Mesendoderm (in vitro differentiated cells): ENCODE data around the gene TBPL2.

Experiments
- DNase-seq: peaks from one replicate; pipeline ENCODE4 v3.0.0; 2013
- H2AK5ac ChIP-seq: 2 replicates; pipeline ENCODE4 v1.6.1; 2013; ENCODE audit warnings: low read length, inconsistent platforms
- H2BK120ac ChIP-seq: 2 replicates; pipeline ENCODE4 v1.6.1; 2013; ENCODE audit warnings: low read depth, mild to moderate bottlenecking, low read length, moderate library complexity, mixed read lengths
- H2BK15ac ChIP-seq: replicated peaks from 2 replicates; pipeline ENCODE4 v1.6.1; 2013; ENCODE audit warnings: low read depth, mild to moderate bottlenecking, moderate library complexity
- H2BK5ac ChIP-seq: 2 replicates; pipeline ENCODE4 v1.6.1; 2013; ENCODE audit warnings: low read length, inconsistent platforms
- H3K18ac ChIP-seq: 2 replicates; pipeline ENCODE4 v1.6.1; 2013; ENCODE audit warnings: mild to moderate bottlenecking, low read length, mixed read lengths
- H3K23ac ChIP-seq: one replicate; pipeline ENCODE4 v1.6.1; 2013; ENCODE audit warnings: low read length
- H3K27ac ChIP-seq: 2 replicates; pipeline ENCODE4 v1.5.1; 2013; ENCODE audit warnings: low read depth, mild to moderate bottlenecking, inconsistent platforms, low read length, moderate library complexity
- H3K27me3 ChIP-seq: 2 replicates; pipeline ENCODE4 v1.6.1; 2013; ENCODE audit warnings: low read length, control low read depth, mild to moderate bottlenecking, inconsistent platforms; ENCODE audit not compliant: insufficient read depth, poor library complexity
- H3K36me3 ChIP-seq: 2 replicates; pipeline ENCODE4 v1.6.1; 2013; ENCODE audit warnings: low read length, inconsistent platforms; ENCODE audit not compliant: control insufficient read depth, insufficient read depth
- H3K4ac ChIP-seq: one replicate; pipeline ENCODE4 v1.6.1; 2013; ENCODE audit warnings: low read depth, mild to moderate bottlenecking, low read length, moderate library complexity
- H3K4me1 ChIP-seq: 2 replicates; pipeline ENCODE4 v1.6.1; 2013; ENCODE audit warnings: low read depth, low read length, inconsistent platforms; ENCODE audit not compliant: control insufficient read depth
- H3K4me2 ChIP-seq: 2 replicates; pipeline ENCODE4 v1.6.1; 2013; ENCODE audit warnings: low read length
- H3K4me3 ChIP-seq: 2 replicates; pipeline ENCODE4 v1.5.1; 2013; ENCODE audit warnings: mild to moderate bottlenecking, low read length
- H3K56ac ChIP-seq: one replicate; pipeline ENCODE4 v1.6.1; 2013; ENCODE audit warnings: low read length
- H3K79me1 ChIP-seq: 2 replicates; pipeline ENCODE4 v1.6.1; 2013; ENCODE audit warnings: low read length, inconsistent platforms
- H3K79me2 ChIP-seq: 2 replicates; pipeline ENCODE4 v1.6.1; 2013; ENCODE audit warnings: mild to moderate bottlenecking, low read length; ENCODE audit not compliant: control insufficient read depth, insufficient read depth
- H3K9ac ChIP-seq: 2 replicates; pipeline ENCODE4 v1.6.1; 2013; ENCODE audit warnings: low read length, inconsistent platforms
- H4K5ac ChIP-seq: one replicate; pipeline ENCODE4 v1.6.1; 2013; ENCODE audit warnings: low read length
- H4K8ac ChIP-seq: one replicate; pipeline ENCODE4 v1.6.1; 2013; ENCODE audit warnings: low read depth, mild to moderate bottlenecking, control low read depth, low read length, moderate library complexity
- WGBS: extraction: QIAGEN DNeasy Blood & Tissue Kit; methylation state at CpG from one replicate; pipeline ENCODE4 v1.1.7; 2013; ENCODE audit warnings: low lambda C conversion rate, missing lambda C conversion rate; ENCODE audit not compliant: insufficient coverage; ENCODE audit errors: extremely low coverage; 5-methylcytosine and 5-hydroxymethylcytosine counted together

The TBPL2 gene

GRCh38 chr14:55449116-55449515 lies 8.7 kb upstream of the TBPL2 start:
- H3K79me1 ChIP-seq = no peaks in the 10 kb centered on the region
- no peak for DNase-seq
- H3K36me3 ChIP-seq = no peaks in the 10 kb centered on the region
- no peak overlapping the region for H4K8ac ChIP-seq
- H3K18ac ChIP-seq = no peak overlapping the region
- H2BK120ac ChIP-seq = no peak overlapping the region
- no CpG with 5 or more reads among the region's 3 CpGs for WGBS
- no peak overlapping the region for H2BK15ac ChIP-seq
- no peak overlapping the region for H3K4me2 ChIP-seq
- no peak overlapping the region for H3K27ac ChIP-seq
- no peak overlapping the region for H3K4me3 ChIP-seq
- no peak overlapping the region for H3K4ac ChIP-seq
- H2AK5ac ChIP-seq = no peak overlapping the region
- H3K79me2 ChIP-seq = no peaks in the 10 kb centered on the region
- H3K4me1 ChIP-seq = no peaks in the 10 kb centered on the region
- H4K5ac ChIP-seq = no peak overlapping the region
- H3K27me3 ChIP-seq = no peaks in the 10 kb centered on the region
- no peak overlapping the region for H3K9ac ChIP-seq
- H3K23ac ChIP-seq = no peak overlapping the region
- H2BK5ac ChIP-seq = no peak overlapping the region
- H3K56ac ChIP-seq = no peak overlapping the region

GRCh38 chr14:55448141-55448614 lies 7.8 kb upstream of the TBPL2 start:
- no peak overlapping the region for H4K5ac ChIP-seq
- H3K4me1 ChIP-seq = no peaks in the 10 kb centered on the region
- DNase-seq = peak; percentile 39
- H3K4ac ChIP-seq = no peak overlapping the region
- no CpG with 5 or more reads among the region's 3 CpGs for WGBS
- H4K8ac ChIP-seq = no peak overlapping the region
- H2BK5ac ChIP-seq = no peak overlapping the region
- no peak overlapping the region for H3K23ac ChIP-seq
- no peak overlapping the region for H3K27ac ChIP-seq
- H2BK120ac ChIP-seq = no peak overlapping the region
- no peak overlapping the region for H3K4me3 ChIP-seq
- no peaks in the 10 kb centered on the region for H3K79me2 ChIP-seq
- H3K36me3 ChIP-seq = no peaks in the 10 kb centered on the region
- no peaks in the 10 kb centered on the region for H3K27me3 ChIP-seq
- no peak overlapping the region for H2AK5ac ChIP-seq
- H3K18ac ChIP-seq = no peak overlapping the region
- no peak overlapping the region for H3K56ac ChIP-seq
- no peaks in the 10 kb centered on the region for H3K79me1 ChIP-seq
- H2BK15ac ChIP-seq = no peak overlapping the region
- H3K9ac ChIP-seq = no peak overlapping the region
- no peak overlapping the region for H3K4me2 ChIP-seq

GRCh38 chr14:55446833-55447232 lies 6.4 kb upstream of the TBPL2 start:
- no peak overlapping the region for H2BK5ac ChIP-seq
- no peaks in the 10 kb centered on the region for H3K36me3 ChIP-seq
- H3K56ac ChIP-seq = no peak overlapping the region
- no peak overlapping the region for H3K4me2 ChIP-seq
- WGBS = no CpG with 5 or more reads among the region's 2 CpGs
- no peak overlapping the region for H3K23ac ChIP-seq
- H3K79me2 ChIP-seq = no peaks in the 10 kb centered on the region
- H4K5ac ChIP-seq = no peak overlapping the region
- no peak overlapping the region for H3K18ac ChIP-seq
- H2AK5ac ChIP-seq = no peak overlapping the region
- no peak overlapping the region for H3K27ac ChIP-seq
- no peak overlapping the region for H4K8ac ChIP-seq
- H3K79me1 ChIP-seq = no peaks in the 10 kb centered on the region
- H3K9ac ChIP-seq = no peak overlapping the region
- no peak overlapping the region for H2BK120ac ChIP-seq
- no peak overlapping the region for H3K4me3 ChIP-seq
- H3K27me3 ChIP-seq = no peaks in the 10 kb centered on the region
- H2BK15ac ChIP-seq = no peak overlapping the region
- DNase-seq = peak; percentile 16
- no peaks in the 10 kb centered on the region for H3K4me1 ChIP-seq
- no peak overlapping the region for H3K4ac ChIP-seq

- no peak overlapping the region for H2BK15ac ChIP-seq
- DNase-seq = peak; percentile 88
- no peak overlapping the region for H3K27ac ChIP-seq
Observed at GRCh38 chr14:55446127-55446736, 5.8 kb upstream of the TBPL2 start.

GRCh38 chr14:55441286-55441685 lies 870 bp upstream of the TBPL2 start:
- H2AK5ac ChIP-seq = no peak overlapping the region
- no peak overlapping the region for H4K8ac ChIP-seq
- no peaks in the 10 kb centered on the region for H3K36me3 ChIP-seq
- DNase-seq = no peak
- H2BK120ac ChIP-seq = no peak overlapping the region
- no peak overlapping the region for H3K4ac ChIP-seq
- H3K4me3 ChIP-seq = no peak overlapping the region
- H3K79me1 ChIP-seq = no peaks in the 10 kb centered on the region
- H3K27ac ChIP-seq = no peak overlapping the region
- no peak overlapping the region for H3K18ac ChIP-seq
- H2BK5ac ChIP-seq = no peak overlapping the region
- no peak overlapping the region for H3K23ac ChIP-seq
- WGBS = no CpG with 5 or more reads among the region's 9 CpGs
- H3K9ac ChIP-seq = no peak overlapping the region
- H4K5ac ChIP-seq = no peak overlapping the region
- no peaks in the 10 kb centered on the region for H3K4me1 ChIP-seq
- H3K4me2 ChIP-seq = no peak overlapping the region
- no peaks in the 10 kb centered on the region for H3K27me3 ChIP-seq
- H2BK15ac ChIP-seq = no peak overlapping the region
- H3K56ac ChIP-seq = no peak overlapping the region
- no peaks in the 10 kb centered on the region for H3K79me2 ChIP-seq

More at GRCh38 chr14:55446127-55446736, 5.8 kb upstream of the TBPL2 start:
- Histone ChIP-seq H3K9ac (no peak overlapping the region), H3K4me1 (no peaks in the 10 kb centered on the region), H3K4ac (no peak overlapping the region), H3K27me3 (no peaks in the 10 kb centered on the region), H2BK120ac (no peak overlapping the region), H3K79me1 (no peaks in the 10 kb centered on the region), H4K8ac (no peak overlapping the region), H3K4me3 (no peak overlapping the region), H4K5ac (no peak overlapping the region), H2BK5ac (no peak overlapping the region), H3K23ac (no peak overlapping the region), H3K36me3 (no peaks in the 10 kb centered on the region), H2AK5ac (no peak overlapping the region), H3K79me2 (no peaks in the 10 kb centered on the region), H3K18ac (no peak overlapping the region), H3K56ac (no peak overlapping the region), H3K4me2 (no peak overlapping the region)
- no CpG with 5 or more reads among the region's 5 CpGs for WGBS
